IMR-90 (cell line): ENCODE results near the gene RAB28. TPM values are rescaled to one million over a fixed set of nuclear protein-coding genes. Genes with fewer than 3 reads are reported as not detected.

Source experiments
- ATAC-seq: fragments of 200-7000 bp; cut with Tn5 transposase; 2 replicates; pipeline ENCODE4 v1.9.1; 2020; ENCODE audit warnings: low read depth, mild to moderate bottlenecking, moderate library complexity
- BruUV-seq: library from RNA; stranded (reverse); fragments of 400-500 nt; replicated peaks from 2 replicates; lab custom pipeline; 2021; lab: Mats Ljungman, UMichigan
- CTCF ChIA-PET: fragments of 300-600 bp; formaldehyde crosslinking; extraction: SDS; loops from one replicate; lab custom pipeline; 2021; ENCODE audit warnings: antibody characterized with exemption; lab: Yijun Ruan, JAX
- POLR2A ChIA-PET: fragments of 300-600 bp; sonication (Branson Sonifier 250); formaldehyde crosslinking; loops from one replicate; lab custom pipeline; 2022; ENCODE audit warnings: antibody characterized with exemption; ENCODE audit not compliant: unreplicated experiment; lab: Charles Lee
- DNase-seq: peaks from one replicate; pipeline ENCODE4 v3.0.0; 2013
- H2AFZ ChIP-seq: replicated peaks from 2 replicates; pipeline ENCODE3; 2013; ENCODE audit warnings: low read length, mild to moderate bottlenecking; ENCODE audit not compliant: poor library complexity
- H2AK5ac ChIP-seq: 2 replicates; pipeline ENCODE4 v1.6.1; 2013; ENCODE audit warnings: low read depth, low read length, inconsistent platforms
- H2AK9ac ChIP-seq: replicated peaks from 2 replicates; pipeline ENCODE3; 2013; ENCODE audit warnings: mild to moderate bottlenecking, low read depth, low read length, moderate library complexity; ENCODE audit not compliant: poor library complexity
- H2BK120ac ChIP-seq: 2 replicates; pipeline ENCODE4 v1.6.1; 2013; ENCODE audit warnings: low read depth, low read length, inconsistent platforms
- H2BK15ac ChIP-seq: 3 replicates; pipeline ENCODE4 v1.6.1; 2013; ENCODE audit warnings: low read depth, low read length, inconsistent platforms
- H2BK20ac ChIP-seq: 2 replicates; pipeline ENCODE4 v1.6.1; 2013; ENCODE audit warnings: low read depth, mild to moderate bottlenecking, inconsistent platforms, low read length, moderate library complexity
- H2BK5ac ChIP-seq: 2 replicates; pipeline ENCODE4 v1.6.1; 2013; ENCODE audit warnings: mild to moderate bottlenecking, low read depth, low read length, inconsistent platforms; ENCODE audit not compliant: poor library complexity, severe bottlenecking
- H3K14ac ChIP-seq: replicated peaks from 2 replicates; pipeline ENCODE4 v1.6.1; 2013; ENCODE audit warnings: low read depth, low read length, inconsistent platforms
- H3K18ac ChIP-seq: 2 replicates; pipeline ENCODE4 v1.6.1; 2013; ENCODE audit warnings: low read depth, low read length, control low read depth
- H3K23ac ChIP-seq: 2 replicates; pipeline ENCODE4 v1.6.1; 2013; ENCODE audit warnings: low read depth, low read length, inconsistent platforms
- H3K27ac ChIP-seq: 2 replicates; pipeline ENCODE4 v1.5.1; 2013; ENCODE audit warnings: mild to moderate bottlenecking, control low read depth, low read length; ENCODE audit not compliant: insufficient read depth
- H3K27me3 ChIP-seq: 2 replicates; pipeline ENCODE4 v1.6.1; 2013; ENCODE audit warnings: low read length; ENCODE audit not compliant: control insufficient read depth, insufficient read depth
- H3K36me3 ChIP-seq: 2 replicates; pipeline ENCODE4 v1.6.1; 2013; ENCODE audit warnings: low read length, mixed read lengths; ENCODE audit not compliant: control insufficient read depth, insufficient read depth
- H3K4ac ChIP-seq: 2 replicates; pipeline ENCODE4 v1.6.1; 2013; ENCODE audit warnings: low read depth, low read length, inconsistent platforms
- H3K4me1 ChIP-seq: 2 replicates; pipeline ENCODE4 v1.6.1; 2013; ENCODE audit warnings: low read length, mixed read lengths; ENCODE audit not compliant: control insufficient read depth, insufficient read depth
- H3K4me2 ChIP-seq: 2 replicates; pipeline ENCODE4 v1.6.1; 2013; ENCODE audit warnings: low read depth, mild to moderate bottlenecking, control low read depth, low read length, moderate library complexity
- H3K4me3 ChIP-seq: 2 replicates; pipeline ENCODE4 v1.5.1; 2013; ENCODE audit warnings: low read depth, mild to moderate bottlenecking, control low read depth, low read length, moderate library complexity; ENCODE audit not compliant: insufficient read depth
- H3K56ac ChIP-seq: 2 replicates; pipeline ENCODE4 v1.6.1; 2013; ENCODE audit warnings: low read length, inconsistent platforms; ENCODE audit not compliant: insufficient read depth; ENCODE audit errors: extremely low read depth
- H3K79me1 ChIP-seq, 2 experiments: 2 replicates each; pipeline ENCODE4 v1.6.1; 2013; ENCODE audit warnings: low read length in 2 of 2, inconsistent platforms in 1 of 2, low read depth in 1 of 2
- H3K9ac ChIP-seq: 2 replicates; pipeline ENCODE4 v1.6.1; 2013; ENCODE audit warnings: low read depth, low read length, control low read depth
- H3K9me1 ChIP-seq: 2 replicates; pipeline ENCODE4 v1.6.1; 2013; ENCODE audit warnings: low read length, inconsistent platforms; ENCODE audit not compliant: insufficient read depth
- H3K9me3 ChIP-seq: 2 replicates; pipeline ENCODE4 v1.6.1; 2013; ENCODE audit warnings: low read length; ENCODE audit not compliant: control insufficient read depth, insufficient read depth
- H4K20me1 ChIP-seq: 2 replicates; pipeline ENCODE4 v1.6.1; 2013; ENCODE audit warnings: low read length, inconsistent platforms; ENCODE audit not compliant: insufficient read depth
- H4K5ac ChIP-seq: 2 replicates; pipeline ENCODE4 v1.6.1; 2013; ENCODE audit warnings: mild to moderate bottlenecking, low read depth, low read length, control low read depth
- H4K8ac ChIP-seq, 2 experiments: 2 replicates each; pipeline ENCODE4 v1.6.1; 2013; ENCODE audit warnings: low read depth in 2 of 2, low read length in 2 of 2, control low read depth in 1 of 2, inconsistent platforms in 1 of 2
- H4K91ac ChIP-seq: 2 replicates; pipeline ENCODE4 v1.6.1; 2013; ENCODE audit warnings: low read depth, low read length, inconsistent platforms; ENCODE audit not compliant: insufficient read depth
- CEBPB ChIP-seq: IDR thresholded peaks from 2 replicates; pipeline ENCODE4 v1.6.1; 2012; ENCODE audit warnings: low read depth, low read length, improper control_type of control experiment
- CHD1 ChIP-seq: IDR thresholded peaks from 2 replicates; pipeline ENCODE4 v1.6.1; 2012; ENCODE audit warnings: low read depth, low read length, improper control_type of control experiment
- FOS ChIP-seq: fragments of 150-350 bp; IDR thresholded peaks from 2 replicates; pipeline ENCODE4 v1.6.1; 2016; ENCODE audit warnings: low read depth, low read length
- WGBS, 2 experiments: methylation state at CpG; one replicate each; pipeline versions ENCODE4 v1.1.5 to v1.1.7; 2013; ENCODE audit warnings: missing lambda C conversion rate in 2 of 2; ENCODE audit not compliant: insufficient read length in 1 of 2; ENCODE audit errors: extremely low coverage in 2 of 2; 5-methylcytosine and 5-hydroxymethylcytosine counted together
- dilution Hi-C: fragments of 300-500 bp; cut with HindIII; formaldehyde crosslinking; loops from one replicate; pipeline ENCODE4 v1.14.3; 2018; ENCODE audit warnings: low sequenced_read_pairs; ENCODE audit not compliant: unreplicated experiment
- in situ Hi-C: fragments of 300-500 bp; cut with MboI; formaldehyde crosslinking; loops from 3 replicates; pipeline ENCODE4 v1.14.3; 2019; ENCODE audit warnings: low sequenced_read_pairs, inconsistent platforms, mixed read lengths
- intact Hi-C: fragments of 100-400 bp; cut with micrococcal nuclease; formaldehyde crosslinking; loops from 2 replicates; pipeline ENCODE4 v1.10.0; 2022
- polyA plus RNA-seq, 3 experiments: library from polyadenylated mRNA; depleted of rRNA; stranded (reverse); fragments of >200 nt; gene quantifications; 2 replicates each; pipeline ENCODE4 v1.2.3, GENCODE V29; 2012; ENCODE audit warnings: low replicate concordance in 1 of 3
- total RNA-seq: library from RNA; depleted of rRNA; stranded (reverse); fragments of >200 nt; gene quantifications from 2 replicates; pipeline ENCODE4 v1.2.3, GENCODE V29; 2012

The RAB28 gene
- total and polyA plus RNA-seq, 2 of the 4 experiments (the other 2 are of a cell fraction), result 7.5 to 10.8 TPM

GRCh38 chr4:13367691-13368090, 116.4 kb downstream of the RAB28 start:
- ChIA-PET POLR2A (no interaction called here), CTCF (interaction anchor here (0.6 kb wide), 1 partner anchor 154 kb away, joined by 3 read pairs; no protein-coding TSS in a partner anchor)
- no peaks in the 10 kb centered on the region for H3K9me3 ChIP-seq
- no peak overlapping the region for H3K27ac ChIP-seq
- ATAC-seq (no peak), DNase-seq (no peak)
- no peaks in the 10 kb centered on the region for H3K79me1 ChIP-seq
- H3K23ac ChIP-seq, result no peak overlapping the region
- TF ChIP-seq FOS, result no peak
- peak; percentile 65; the same call in 1 of the 2 replicates for TF ChIP-seq CEBPB
- no peak for TF ChIP-seq CHD1
- H3K4ac ChIP-seq, result no peak overlapping the region
- in situ Hi-C loops, result no loop called here
- H3K14ac ChIP-seq, result no peak overlapping the region
- no peak overlapping the region for H4K5ac ChIP-seq
- H4K8ac ChIP-seq, result no peak overlapping the region
- no peak overlapping the region for H3K18ac ChIP-seq
- H3K4me3 ChIP-seq, result no peak overlapping the region
- H2BK15ac ChIP-seq, result no peak overlapping the region
- no peaks in the 10 kb centered on the region for H3K4me1 ChIP-seq
- no peaks in the 10 kb centered on the region for H4K20me1 ChIP-seq
- BruUV-seq, result no TSS peak
- H2AFZ ChIP-seq, result no peak overlapping the region
- H2BK5ac ChIP-seq, result no peak overlapping the region
- peaks cover 3% of the 10 kb centered on the region; the same call in 1 of the 2 replicates for H3K36me3 ChIP-seq
- no peak overlapping the region for H3K4me2 ChIP-seq
- no peak overlapping the region for H3K9ac ChIP-seq
- intact Hi-C loops, result no loop called here
- no peak overlapping the region for H2AK5ac ChIP-seq
- no peak overlapping the region for H2BK120ac ChIP-seq
- no peaks in the 10 kb centered on the region; the same call in 1 of the 2 replicates for H3K9me1 ChIP-seq
- no peak overlapping the region for H2AK9ac ChIP-seq
- no CpG with 5 or more reads among the region's 6 CpGs for WGBS, 2 experiments
- H3K27me3 ChIP-seq, result no peaks in the 10 kb centered on the region
- H2BK20ac ChIP-seq, result no peak overlapping the region
- H4K91ac ChIP-seq, result no peak overlapping the region
- dilution Hi-C loops, result no loop called here
- H3K56ac ChIP-seq, result no peak overlapping the region
